ENCODE data around the gene MED29. TPM values are rescaled to one million over a fixed set of nuclear protein-coding genes. Genes with fewer than 3 reads are reported as not detected.

MED29 gene
- total and polyA plus RNA-seq, 2 of the 13 experiments (the other 11 are each of a cell fraction or from before 2014, with no cell fraction given), result 14.0 to 19.7 TPM

DNA sequence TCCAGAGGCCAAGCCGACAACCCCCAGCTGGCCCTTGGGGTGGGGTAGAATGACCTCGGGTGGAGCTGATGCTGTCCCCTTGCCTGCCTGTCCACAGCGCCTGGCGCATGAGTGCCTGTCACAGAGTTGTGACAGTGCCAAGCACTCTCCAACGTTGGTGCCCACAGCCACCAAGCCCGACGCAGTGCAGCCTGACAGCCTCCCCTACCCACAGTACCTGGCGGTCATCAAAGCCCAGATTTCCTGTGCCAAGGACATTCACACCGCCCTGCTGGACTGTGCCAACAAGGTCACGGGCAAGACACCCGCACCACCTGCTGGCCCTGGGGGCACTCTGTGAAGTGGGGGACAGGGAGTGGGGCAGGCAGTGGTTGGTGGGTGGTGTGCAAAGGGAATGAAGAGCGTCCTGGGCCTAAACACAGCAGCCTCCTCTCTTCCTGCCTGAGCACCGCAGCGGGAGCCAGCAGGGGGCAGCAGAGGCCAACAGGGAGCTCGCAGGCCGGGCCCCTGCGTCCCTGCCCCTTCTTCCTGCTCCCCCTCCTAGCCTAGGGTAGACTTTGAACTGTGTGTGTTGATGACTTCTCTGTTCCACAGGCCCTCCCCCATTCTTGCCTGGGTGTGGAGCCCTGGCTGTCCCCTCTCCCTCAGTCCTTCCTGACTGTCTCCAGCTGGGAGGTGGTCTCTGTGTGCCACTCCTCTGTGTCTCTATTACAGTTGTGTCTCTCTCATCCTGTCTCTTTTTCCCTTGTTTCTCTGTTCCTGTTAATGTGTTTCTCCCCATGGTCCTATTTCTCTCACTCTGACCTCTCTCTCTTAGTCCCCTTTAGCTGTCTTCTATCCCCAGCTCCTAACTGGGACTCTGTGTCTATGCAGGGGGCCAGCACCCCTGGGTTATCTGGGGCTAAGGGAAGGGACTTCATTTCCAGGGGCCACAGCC, 6.5 kb downstream of the MED29 start (continued):
- TF ChIP-seq, protein P1, sequence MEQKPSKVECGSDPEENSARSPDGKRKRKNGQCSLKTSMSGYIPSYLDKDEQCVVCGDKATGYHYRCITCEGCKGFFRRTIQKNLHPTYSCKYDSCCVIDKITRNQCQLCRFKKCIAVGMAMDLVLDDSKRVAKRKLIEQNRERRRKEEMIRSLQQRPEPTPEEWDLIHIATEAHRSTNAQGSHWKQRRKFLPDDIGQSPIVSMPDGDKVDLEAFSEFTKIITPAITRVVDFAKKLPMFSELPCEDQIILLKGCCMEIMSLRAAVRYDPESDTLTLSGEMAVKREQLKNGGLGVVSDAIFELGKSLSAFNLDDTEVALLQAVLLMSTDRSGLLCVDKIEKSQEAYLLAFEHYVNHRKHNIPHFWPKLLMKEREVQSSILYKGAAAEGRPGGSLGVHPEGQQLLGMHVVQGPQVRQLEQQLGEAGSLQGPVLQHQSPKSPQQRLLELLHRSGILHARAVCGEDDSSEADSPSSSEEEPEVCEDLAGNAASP (CRISPR knock-in tag; IDR thresholded peaks at IDR 0.05; ENCODE audit: borderline replicate concordance), result peak; percentile 72
- TF ChIP-seq SNAI1 (CRISPR knock-in tag; IDR thresholded peaks at IDR 0.05; ENCODE audit: borderline replicate concordance) (no peak), ZNF121 (CRISPR knock-in tag; IDR thresholded peaks at IDR 0.05) (peak; percentile 85), SATB2 (CRISPR knock-in tag; IDR thresholded peaks at IDR 0.05) (no peak), ATAD3A (CRISPR knock-in tag; IDR thresholded peaks at IDR 0.05) (no peak), NR3C1 (CRISPR knock-in tag; IDR thresholded peaks at IDR 0.05) (no peak), HMG20B (CRISPR knock-in tag; conservative IDR thresholded peaks at IDR 0.05) (0 out of 2 replicates have a peak, but pooled peaks have one; percentile 54), TEAD2 (CRISPR knock-in tag; IDR thresholded peaks at IDR 0.05) (no peak), ZSCAN12 (CRISPR knock-in tag; IDR thresholded peaks at IDR 0.05) (no peak), ZNF441 (CRISPR knock-in tag; IDR thresholded peaks at IDR 0.05; ENCODE audit: borderline replicate concordance) (peak; percentile 98), HDAC2 (CRISPR knock-in tag; IDR thresholded peaks at IDR 0.05) (peak; percentile 85), BORCS8-MEF2B (CRISPR knock-in tag; IDR thresholded peaks at IDR 0.05) (no peak), ZNF768 (CRISPR knock-in tag; IDR thresholded peaks at IDR 0.05) (peak; percentile 98), DNMT3B (CRISPR knock-in tag; conservative IDR thresholded peaks at IDR 0.05) (0 out of 2 replicates have a peak, but pooled peaks have one; percentile 54)
- TF ChIP-seq, protein P2, sequence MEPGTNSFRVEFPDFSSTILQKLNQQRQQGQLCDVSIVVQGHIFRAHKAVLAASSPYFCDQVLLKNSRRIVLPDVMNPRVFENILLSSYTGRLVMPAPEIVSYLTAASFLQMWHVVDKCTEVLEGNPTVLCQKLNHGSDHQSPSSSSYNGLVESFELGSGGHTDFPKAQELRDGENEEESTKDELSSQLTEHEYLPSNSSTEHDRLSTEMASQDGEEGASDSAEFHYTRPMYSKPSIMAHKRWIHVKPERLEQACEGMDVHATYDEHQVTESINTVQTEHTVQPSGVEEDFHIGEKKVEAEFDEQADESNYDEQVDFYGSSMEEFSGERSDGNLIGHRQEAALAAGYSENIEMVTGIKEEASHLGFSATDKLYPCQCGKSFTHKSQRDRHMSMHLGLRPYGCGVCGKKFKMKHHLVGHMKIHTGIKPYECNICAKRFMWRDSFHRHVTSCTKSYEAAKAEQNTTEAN (CRISPR knock-in tag; conservative IDR thresholded peaks at IDR 0.05), result no peak
- TF ChIP-seq, protein P3, sequence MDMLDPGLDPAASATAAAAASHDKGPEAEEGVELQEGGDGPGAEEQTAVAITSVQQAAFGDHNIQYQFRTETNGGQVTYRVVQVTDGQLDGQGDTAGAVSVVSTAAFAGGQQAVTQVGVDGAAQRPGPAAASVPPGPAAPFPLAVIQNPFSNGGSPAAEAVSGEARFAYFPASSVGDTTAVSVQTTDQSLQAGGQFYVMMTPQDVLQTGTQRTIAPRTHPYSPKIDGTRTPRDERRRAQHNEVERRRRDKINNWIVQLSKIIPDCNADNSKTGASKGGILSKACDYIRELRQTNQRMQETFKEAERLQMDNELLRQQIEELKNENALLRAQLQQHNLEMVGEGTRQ (IDR thresholded peaks at IDR 0.05; ENCODE audit: low read depth, low read length), result no peak
- TF ChIP-seq, protein P3 (CRISPR knock-in tag; IDR thresholded peaks at IDR 0.05; ENCODE audit: borderline replicate concordance), result no peak; the same call in 1 of the 2 replicates
- TF ChIP-seq, protein P4, sequence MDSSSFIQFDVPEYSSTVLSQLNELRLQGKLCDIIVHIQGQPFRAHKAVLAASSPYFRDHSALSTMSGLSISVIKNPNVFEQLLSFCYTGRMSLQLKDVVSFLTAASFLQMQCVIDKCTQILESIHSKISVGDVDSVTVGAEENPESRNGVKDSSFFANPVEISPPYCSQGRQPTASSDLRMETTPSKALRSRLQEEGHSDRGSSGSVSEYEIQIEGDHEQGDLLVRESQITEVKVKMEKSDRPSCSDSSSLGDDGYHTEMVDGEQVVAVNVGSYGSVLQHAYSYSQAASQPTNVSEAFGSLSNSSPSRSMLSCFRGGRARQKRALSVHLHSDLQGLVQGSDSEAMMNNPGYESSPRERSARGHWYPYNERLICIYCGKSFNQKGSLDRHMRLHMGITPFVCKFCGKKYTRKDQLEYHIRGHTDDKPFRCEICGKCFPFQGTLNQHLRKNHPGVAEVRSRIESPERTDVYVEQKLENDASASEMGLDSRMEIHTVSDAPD (CRISPR knock-in tag; IDR thresholded peaks at IDR 0.05), result 0 out of 2 replicates have a peak, but pooled peaks have one; percentile 38

Data from HepG2 (cell line).